BLaER1 (cell line): Measurements from ENCODE around the gene LRMDA.
A peak's percentile ranks its signal among the peaks of the same experiment; 100 is the strongest.

Experiments
- H3K27ac ChIP-seq: shearing (Covaris generic); formaldehyde crosslinking; 2 replicates; pipeline ENCODE4 v1.8.1; 2022
- H3K27me3 ChIP-seq: shearing (Covaris generic); formaldehyde crosslinking; 2 replicates; pipeline ENCODE4 v1.8.1; 2022
- H3K36me3 ChIP-seq: shearing (Covaris generic); formaldehyde crosslinking; 2 replicates; pipeline ENCODE4 v1.8.1; 2022
- H3K4me1 ChIP-seq: shearing (Covaris generic); formaldehyde crosslinking; 2 replicates; pipeline ENCODE4 v1.8.1; 2022
- H3K4me2 ChIP-seq: shearing (Covaris generic); formaldehyde crosslinking; 2 replicates; pipeline ENCODE4 v1.8.1; 2022
- H3K4me3 ChIP-seq: shearing (Covaris generic); formaldehyde crosslinking; 2 replicates; pipeline ENCODE4 v1.8.1; 2022
- H3K9ac ChIP-seq: shearing (Covaris generic); formaldehyde crosslinking; 2 replicates; pipeline ENCODE4 v1.8.1; 2022
- H3K9me3 ChIP-seq: shearing (Covaris generic); formaldehyde crosslinking; 2 replicates; pipeline ENCODE4 v1.8.1; 2022
- H4K20me1 ChIP-seq: shearing (Covaris generic); formaldehyde crosslinking; 2 replicates; pipeline ENCODE4 v1.8.1; 2022
- Cebpa-rat ChIP-seq: shearing (Covaris generic); IDR thresholded peaks from 2 replicates; pipeline ENCODE4 v1.8.1; 2022

Gene LRMDA

DNA sequence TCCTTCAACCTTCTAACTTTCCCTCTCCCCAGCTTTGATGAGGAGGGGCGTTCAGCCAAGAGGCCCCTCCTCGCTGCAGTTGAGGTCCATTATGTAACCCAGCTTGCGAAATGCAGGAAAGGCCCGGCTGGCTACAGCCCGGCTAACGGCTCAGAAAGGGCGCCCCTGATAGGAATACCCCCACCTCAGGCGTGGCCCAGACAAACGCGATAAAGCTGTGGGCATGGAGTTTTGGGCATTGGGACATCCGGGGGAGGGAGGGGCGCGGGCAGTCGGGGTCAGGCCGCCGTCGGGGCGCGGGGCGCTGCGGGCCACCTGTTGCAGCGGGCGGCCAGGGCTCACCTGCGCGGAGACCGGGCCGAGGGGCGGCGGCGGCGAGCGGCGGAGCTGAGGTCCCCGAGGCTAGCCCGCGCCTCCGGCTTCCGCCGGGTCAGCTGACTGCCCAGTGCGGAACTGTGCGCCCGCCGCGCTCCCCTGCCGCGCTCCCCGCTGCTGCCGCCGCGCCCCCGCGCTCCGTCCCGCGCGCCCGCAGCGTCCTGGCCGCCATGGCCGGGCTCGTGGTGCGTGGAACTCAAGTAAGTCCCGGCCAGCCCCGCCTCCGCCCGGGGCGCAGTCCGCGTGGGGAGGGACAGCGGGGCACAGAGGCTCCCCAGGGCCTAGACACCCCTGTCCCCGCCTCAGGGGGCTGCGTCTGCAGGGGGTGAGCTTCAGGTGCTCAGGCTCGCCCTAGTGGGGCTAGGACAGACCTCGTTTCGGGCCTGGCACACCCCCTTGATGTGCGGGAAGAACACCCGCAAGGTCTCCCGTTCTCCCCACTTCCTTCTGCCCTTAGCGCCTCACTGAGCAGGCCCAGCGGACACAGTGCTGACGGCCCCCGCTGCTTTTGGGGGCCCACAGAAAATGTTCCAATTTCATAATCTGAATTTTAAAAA is at the start of gene LRMDA:
Gene LRMDA, plus strand, starts transcription at position 445 of the 932 bp plus-strand sequence.
- Histone ChIP-seq H4K20me1 (no peaks in the 10 kb centered on the region), H3K27ac (no peak within 1 kb of the TSS), H3K4me3 (no peak within 1 kb of the TSS), H3K4me2 (peak within 1 kb of the TSS; percentile 56), H3K9me3 (no peaks in the 10 kb centered on the region), H3K36me3 (no peaks in the 10 kb centered on the region), H3K4me1 (peaks cover 10% of the 10 kb centered on the region), H3K9ac (no peak within 1 kb of the TSS), H3K27me3 (no peaks in the 10 kb centered on the region)
- no peak for TF ChIP-seq Cebpa-rat

DNA sequence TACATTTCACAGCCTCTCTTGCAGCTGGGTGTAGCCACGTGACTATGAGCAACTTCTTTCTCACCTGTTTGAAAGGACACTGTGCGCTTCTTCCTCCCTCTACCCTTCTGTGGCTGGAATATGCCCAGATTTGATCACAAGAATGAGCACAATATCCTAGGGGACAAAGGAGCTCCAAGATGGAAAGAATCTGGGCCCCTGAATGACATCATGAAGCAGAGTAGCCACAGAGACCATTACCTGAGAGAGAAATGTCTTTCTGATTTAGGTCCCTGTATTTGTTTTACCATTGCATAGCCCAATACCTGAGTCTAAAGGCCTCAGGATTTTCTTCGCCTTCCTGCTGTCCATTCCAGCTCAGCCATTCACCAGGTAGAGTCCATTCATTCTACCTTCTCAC is 45.3 kb upstream of the LRMDA start:
- Histone ChIP-seq H3K4me2 (no peak overlapping the region), H3K9ac (no peak overlapping the region), H3K9me3 (0 out of 2 replicates have a peak, but pooled peaks cover 6% of the 10 kb centered on the region), H3K4me1 (peaks cover 7% of the 10 kb centered on the region; the same call in 1 of the 2 replicates), H3K36me3 (no peaks in the 10 kb centered on the region), H4K20me1 (no peaks in the 10 kb centered on the region), H3K4me3 (no peak overlapping the region), H3K27me3 (no peaks in the 10 kb centered on the region), H3K27ac (no peak overlapping the region)
- no peak for TF ChIP-seq Cebpa-rat

DNA sequence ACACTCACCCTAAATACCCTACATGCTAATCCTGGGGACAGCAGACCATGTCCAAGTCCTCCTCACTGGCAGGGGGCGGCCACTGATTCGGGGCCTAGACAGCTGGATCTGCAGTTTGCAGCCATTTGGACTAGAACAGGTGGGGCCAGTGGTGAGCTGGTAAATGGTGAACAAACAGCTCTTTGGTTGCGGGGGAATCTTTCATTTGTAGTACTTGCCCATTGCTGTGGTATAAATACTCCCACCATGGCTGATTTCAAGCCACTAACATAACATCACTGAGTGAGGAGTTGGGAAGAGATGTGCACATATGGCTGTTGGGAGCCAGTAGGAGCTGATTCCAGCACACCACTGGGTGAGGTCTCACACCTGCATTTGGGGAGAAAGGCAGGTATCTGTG is 43.3 kb upstream of the LRMDA start:
- Histone ChIP-seq H3K27me3 (no peaks in the 10 kb centered on the region), H3K36me3 (no peaks in the 10 kb centered on the region), H3K4me1 (peaks cover 7% of the 10 kb centered on the region; the same call in 1 of the 2 replicates), H3K27ac (no peak overlapping the region), H3K9ac (no peak overlapping the region), H3K4me2 (no peak overlapping the region), H3K4me3 (no peak overlapping the region), H3K9me3 (0 out of 2 replicates have a peak, but pooled peaks cover 6% of the 10 kb centered on the region), H4K20me1 (no peaks in the 10 kb centered on the region)
- TF ChIP-seq Cebpa-rat: no peak

DNA sequence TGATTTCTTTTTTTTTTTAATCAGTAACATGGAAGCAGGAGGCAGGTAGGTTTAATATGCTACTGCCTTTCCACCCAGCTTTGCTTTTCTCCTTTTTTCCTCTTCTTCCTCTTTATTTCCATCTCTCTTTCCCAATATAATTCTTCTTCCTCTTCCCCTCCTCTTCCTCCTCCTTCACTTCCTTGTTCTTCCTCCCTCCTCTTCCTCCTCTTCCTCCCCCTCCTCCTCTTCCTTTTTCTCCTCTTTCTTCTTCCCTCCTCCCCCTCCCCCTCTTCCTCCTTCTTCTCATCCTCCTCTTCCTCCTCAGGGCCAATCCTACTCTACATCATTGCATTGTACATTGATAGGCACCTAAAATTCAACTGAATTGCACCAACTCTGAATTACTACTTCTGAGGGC is 41.2 kb upstream of the LRMDA start:
- Histone ChIP-seq H3K9me3 (peaks cover 6% of the 10 kb centered on the region; the same call in 1 of the 2 replicates), H3K27ac (no peak overlapping the region), H3K36me3 (no peaks in the 10 kb centered on the region), H3K4me2 (no peak overlapping the region), H3K9ac (no peak overlapping the region), H3K4me3 (no peak overlapping the region), H4K20me1 (no peaks in the 10 kb centered on the region), H3K4me1 (peaks cover 4% of the 10 kb centered on the region; the same call in 1 of the 2 replicates), H3K27me3 (no peaks in the 10 kb centered on the region)
- TF ChIP-seq Cebpa-rat: no peak

DNA sequence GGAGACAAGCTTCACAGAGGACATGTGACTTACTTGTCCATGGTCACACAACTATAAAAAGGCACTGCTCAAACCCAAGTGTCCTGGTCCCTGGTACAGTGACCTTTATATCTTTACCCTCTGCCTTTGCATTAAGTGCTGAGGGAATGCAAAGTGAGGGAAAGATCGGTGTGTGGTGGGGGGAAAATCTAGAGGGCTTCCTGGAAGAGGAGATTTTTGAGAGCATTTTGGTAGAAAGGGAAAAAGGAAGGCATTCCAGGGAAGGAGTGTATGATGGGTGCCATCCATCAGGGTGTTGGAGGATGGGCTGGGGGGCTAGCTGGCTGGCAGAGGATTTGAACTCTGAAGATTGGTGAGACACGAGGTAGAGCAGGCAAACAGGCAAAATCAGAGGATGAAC is 39.2 kb upstream of the LRMDA start:
- H3K4me3 ChIP-seq: no peak overlapping the region
- no peaks in the 10 kb centered on the region for H4K20me1 ChIP-seq
- TF ChIP-seq Cebpa-rat: no peak
- peaks cover 11% of the 10 kb centered on the region for H3K9me3 ChIP-seq
- H3K27me3 ChIP-seq: no peaks in the 10 kb centered on the region
- no peaks in the 10 kb centered on the region for H3K36me3 ChIP-seq
- no peaks in the 10 kb centered on the region; the same call in 1 of the 2 replicates for H3K4me1 ChIP-seq
- no peak overlapping the region for H3K4me2 ChIP-seq
- H3K27ac ChIP-seq: no peak overlapping the region
- no peak overlapping the region for H3K9ac ChIP-seq

DNA sequence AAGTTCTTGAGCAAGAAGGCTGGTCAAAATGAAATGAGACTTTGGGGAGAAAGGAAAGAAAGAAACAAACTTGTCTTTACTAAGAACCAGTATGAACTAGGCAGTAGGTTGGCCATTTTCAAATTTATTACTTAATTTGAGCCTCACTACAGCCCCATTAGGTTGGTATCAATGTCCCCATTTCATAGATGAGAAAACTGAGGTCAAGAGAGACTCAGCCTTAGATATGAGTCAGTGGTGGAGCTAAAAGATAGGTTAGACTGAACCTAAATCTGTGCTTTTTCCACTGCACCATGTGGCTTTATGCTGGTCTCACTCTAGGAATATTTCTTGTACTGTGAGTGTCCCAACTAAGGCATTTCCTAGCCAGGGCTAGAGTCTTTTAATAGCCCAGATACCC is 38.7 kb upstream of the LRMDA start:
- TF ChIP-seq Cebpa-rat: no peak
- Histone ChIP-seq H3K27me3 (no peaks in the 10 kb centered on the region), H3K36me3 (no peaks in the 10 kb centered on the region)

DNA sequence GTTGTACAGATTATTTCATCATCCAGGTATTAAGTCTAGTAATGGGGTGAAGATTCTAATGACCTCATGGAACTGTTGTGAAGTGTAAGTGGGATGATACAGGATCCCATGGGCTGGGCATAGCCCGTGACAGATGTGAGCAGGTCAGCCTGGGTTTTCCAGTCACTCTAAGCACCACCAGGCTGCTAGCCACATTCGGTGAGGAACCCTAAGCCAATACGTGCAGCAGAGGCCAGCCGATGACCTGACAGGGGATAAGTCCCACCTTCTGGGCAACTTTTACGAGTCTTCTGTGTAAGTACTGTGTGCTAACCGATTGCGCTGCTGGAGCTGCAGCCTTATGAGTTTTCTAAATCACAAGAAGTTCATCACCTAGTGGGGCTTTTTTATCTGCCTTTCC is 37.2 kb upstream of the LRMDA start:
- Histone ChIP-seq H4K20me1 (peaks cover 7% of the 10 kb centered on the region), H3K4me3 (no peak overlapping the region), H3K9me3 (peaks cover 11% of the 10 kb centered on the region), H3K4me2 (no peak overlapping the region), H3K27ac (no peak overlapping the region), H3K9ac (no peak overlapping the region), H3K36me3 (peaks cover 9% of the 10 kb centered on the region), H3K27me3 (no peaks in the 10 kb centered on the region), H3K4me1 (peaks cover 1% of the 10 kb centered on the region)
- no peak for TF ChIP-seq Cebpa-rat

More for the DNA sequence above, 38.7 kb upstream of the LRMDA start:
- Histone ChIP-seq H4K20me1 (no peaks in the 10 kb centered on the region), H3K9ac (no peak overlapping the region), H3K4me1 (no peaks in the 10 kb centered on the region; the same call in 1 of the 2 replicates), H3K9me3 (peaks cover 11% of the 10 kb centered on the region), H3K4me3 (no peak overlapping the region), H3K4me2 (no peak overlapping the region), H3K27ac (no peak overlapping the region)

DNA sequence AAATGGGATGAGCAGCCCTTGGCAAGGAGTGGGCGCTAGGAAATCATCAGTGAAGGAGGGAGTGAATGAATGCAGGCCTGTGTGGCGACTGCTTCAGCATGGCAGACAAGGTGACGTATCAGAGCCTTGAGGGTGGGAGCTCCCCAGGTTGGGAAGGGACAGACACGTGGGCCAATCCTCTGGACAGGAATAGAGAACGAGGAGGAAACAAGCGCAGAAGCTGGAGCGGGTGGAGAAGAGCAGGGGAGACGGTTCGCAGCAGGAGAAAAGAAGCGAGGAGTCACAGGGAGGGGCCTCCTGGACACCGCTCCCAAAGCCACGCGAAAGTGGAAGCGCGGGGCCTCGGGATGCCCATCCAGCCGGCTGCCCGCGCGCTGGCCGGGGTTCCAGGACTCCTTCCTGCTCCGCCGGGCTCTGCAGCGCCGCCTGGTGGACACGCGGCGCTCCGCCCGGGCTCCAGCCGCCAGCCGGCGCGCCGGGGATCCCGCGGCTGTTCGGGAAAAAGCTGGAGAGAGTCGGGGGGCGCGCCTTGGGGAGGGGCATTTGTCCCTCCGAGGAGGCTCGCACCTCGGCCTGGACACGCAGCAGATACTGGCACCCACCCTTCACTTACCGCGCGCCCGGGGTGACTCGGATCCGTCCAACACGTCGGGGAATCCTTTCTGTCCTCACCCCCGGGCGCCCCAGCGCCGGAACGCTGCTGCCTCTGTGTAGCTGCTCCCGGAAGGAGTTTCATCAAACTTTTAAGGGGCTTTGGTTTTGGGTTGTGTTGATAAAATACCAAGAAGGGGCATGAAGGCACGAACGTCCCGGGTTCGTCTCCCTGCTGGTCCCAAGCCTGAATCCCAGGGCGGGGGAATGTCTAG is 36.1 kb upstream of the LRMDA start:
- no peak overlapping the region for H3K9ac ChIP-seq
- H4K20me1 ChIP-seq: peaks cover 12% of the 10 kb centered on the region
- no peak overlapping the region for H3K4me3 ChIP-seq
- no peak overlapping the region for H3K27ac ChIP-seq
- H3K27me3 ChIP-seq: peaks cover 9% of the 10 kb centered on the region
- TF ChIP-seq Cebpa-rat: no peak
- H3K4me1 ChIP-seq: peaks cover 8% of the 10 kb centered on the region
- no peak overlapping the region for H3K4me2 ChIP-seq
- H3K36me3 ChIP-seq: peaks cover 12% of the 10 kb centered on the region
- H3K9me3 ChIP-seq: peaks cover 11% of the 10 kb centered on the region

DNA sequence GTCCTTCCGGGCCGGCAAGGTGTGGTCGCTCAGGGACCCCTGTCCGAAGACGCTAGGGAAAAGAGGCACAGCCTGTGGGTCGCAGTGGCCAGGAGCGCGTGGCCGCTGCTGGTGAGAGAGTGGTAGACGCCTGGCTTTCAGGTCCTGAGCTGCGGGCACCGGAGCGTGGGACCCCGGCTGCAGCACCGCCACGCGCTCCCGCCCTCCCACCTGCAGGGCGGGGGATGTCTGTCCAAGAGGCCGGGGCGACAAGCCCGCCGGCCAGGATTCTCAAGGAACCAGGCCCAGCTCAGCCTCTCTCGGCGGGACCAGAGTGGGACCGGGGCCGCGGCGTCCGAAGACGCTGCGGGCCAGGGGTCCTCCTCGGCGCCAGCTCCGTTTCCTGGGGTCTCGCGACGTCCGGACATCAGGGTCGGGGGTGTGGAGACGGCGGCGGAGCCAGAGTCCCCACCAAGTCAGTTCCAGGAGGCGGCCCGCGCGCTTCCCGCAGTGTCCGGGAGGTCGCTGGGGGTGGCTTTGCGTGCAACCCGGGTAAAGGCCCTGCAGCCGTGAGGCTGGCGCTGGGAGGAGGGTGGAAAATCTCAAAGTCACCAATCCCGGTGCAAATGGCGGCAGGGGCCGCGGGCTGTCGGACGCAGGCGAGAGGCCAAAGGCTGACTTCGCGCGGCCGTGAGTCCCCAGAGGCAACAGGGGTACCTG is 35.3 kb upstream of the LRMDA start:
- H3K4me2 ChIP-seq: no peak overlapping the region

More for the DNA sequence above, 35.3 kb upstream of the LRMDA start:
- Histone ChIP-seq H3K9ac (no peak overlapping the region), H3K27ac (no peak overlapping the region), H3K4me3 (no peak overlapping the region), H3K4me1 (peaks cover 11% of the 10 kb centered on the region), H4K20me1 (peaks cover 12% of the 10 kb centered on the region), H3K36me3 (peaks cover 12% of the 10 kb centered on the region), H3K9me3 (peaks cover 11% of the 10 kb centered on the region), H3K27me3 (peaks cover 17% of the 10 kb centered on the region)
- TF ChIP-seq Cebpa-rat: no peak
